Panc1 (cell line): Measurements from ENCODE around the gene COL4A2. TPM values are rescaled to one million over a fixed set of nuclear protein-coding genes. Genes with fewer than 3 reads are reported as not detected.

ENCODE experiments used
- ATAC-seq: fragments of 200-7000 bp; cut with Tn5 transposase; 2 replicates; pipeline ENCODE4 v1.9.1; 2020; ENCODE audit warnings: mild to moderate bottlenecking, moderate library complexity
- BruUV-seq: library from RNA; stranded (reverse); fragments of 400-500 nt; replicated peaks from 2 replicates; lab custom pipeline; 2021; lab: Mats Ljungman, UMichigan
- CTCF ChIA-PET: fragments of 300-600 bp; sonication (Branson Sonifier 250); formaldehyde crosslinking; loops from one replicate; lab custom pipeline; 2022; ENCODE audit warnings: antibody characterized with exemption; lab: Charles Lee
- POLR2A ChIA-PET: fragments of 300-600 bp; sonication (Branson Sonifier 250); formaldehyde crosslinking; loops from one replicate; lab custom pipeline; 2022; ENCODE audit warnings: antibody characterized with exemption; lab: Charles Lee
- DNase-seq: peaks from one replicate; pipeline ENCODE4 v3.0.0-alpha.2; 2010; ENCODE audit warnings: low read depth, low spot score
- H3K27ac ChIP-seq: 2 replicates; pipeline ENCODE4 v1.5.1; 2011; ENCODE audit warnings: mild to moderate bottlenecking, low read length, inconsistent platforms
- H3K27me3 ChIP-seq: fragments of 200-500 bp; sonication (Bioruptor generic); 2 replicates; pipeline ENCODE4 v1.6.0; 2014; ENCODE audit warnings: low read length, inconsistent platforms; ENCODE audit not compliant: control insufficient read depth, insufficient read depth
- H3K36me3 ChIP-seq: fragments of 200-500 bp; sonication (Bioruptor generic); 2 replicates; pipeline ENCODE4 v1.5.1; 2014; ENCODE audit warnings: inconsistent platforms, mild to moderate bottlenecking, low read length, moderate library complexity; ENCODE audit not compliant: control insufficient read depth, insufficient read depth
- H3K4me1 ChIP-seq: 2 replicates; pipeline ENCODE4 v1.5.1; 2011; ENCODE audit warnings: inconsistent platforms, mild to moderate bottlenecking, low read length, moderate library complexity; ENCODE audit not compliant: control insufficient read depth, insufficient read depth
- H3K4me3 ChIP-seq, 2 experiments: 2 replicates each; pipeline ENCODE4 v1.5.1; 2011 to 2012; ENCODE audit warnings: low read depth in 2 of 2, low read length in 2 of 2, mild to moderate bottlenecking in 2 of 2, inconsistent platforms in 1 of 2, moderate library complexity in 1 of 2
- H3K9me3 ChIP-seq: fragments of 200-500 bp; sonication (Bioruptor generic); 2 replicates; pipeline ENCODE4 v1.5.1; 2014; ENCODE audit warnings: low read depth, mild to moderate bottlenecking, inconsistent platforms, low read length, moderate library complexity; ENCODE audit not compliant: control insufficient read depth, insufficient read depth
- CTCF ChIP-seq: fragments of 450-650 bp; IDR thresholded peaks from 2 replicates; pipeline ENCODE4 v1.5.1; 2017; ENCODE audit warnings: mild to moderate bottlenecking
- POLR2AphosphoS5 ChIP-seq: IDR thresholded peaks from 2 replicates; pipeline ENCODE4 v1.6.1; 2012; ENCODE audit warnings: mild to moderate bottlenecking, low read depth, low read length, moderate library complexity
- REST ChIP-seq, 2 experiments: IDR thresholded peaks; 2 replicates each; pipeline ENCODE4 v1.6.1; 2011 to 2012; ENCODE audit warnings: low read depth in 2 of 2, control low read depth in 1 of 2, low read length in 1 of 2, mild to moderate bottlenecking in 1 of 2, moderate library complexity in 1 of 2; ENCODE audit not compliant: insufficient read depth in 1 of 2
- SIN3A ChIP-seq: IDR thresholded peaks from 2 replicates; pipeline ENCODE4 v1.6.1; 2012; ENCODE audit warnings: low read depth, mild to moderate bottlenecking, low read length, moderate library complexity, borderline replicate concordance; ENCODE audit not compliant: insufficient read depth
- TCF7L2 ChIP-seq: IDR thresholded peaks from 2 replicates; pipeline ENCODE4 v1.6.1; 2011; ENCODE audit warnings: mild to moderate bottlenecking, low read depth, low read length, inconsistent platforms
- in situ Hi-C: cut with HindIII; loops from 2 replicates; pipeline ENCODE4 v1.10.0; 2016; ENCODE audit warnings: low sequenced_read_pairs, low pct_unique_long_range_greater_than_20kb
- intact Hi-C: fragments of 100-400 bp; cut with micrococcal nuclease; formaldehyde crosslinking; loops from one replicate; pipeline ENCODE4 v1.10.0; 2022; ENCODE audit not compliant: unreplicated experiment
- total RNA-seq: library from RNA; stranded (reverse); gene quantifications from one replicate; pipeline ENCODE4 v1.2.1, GENCODE V29; 2021; ENCODE audit not compliant: unreplicated experiment

Gene COL4A2
- total RNA-seq, 1 experiment from 2014 or later: 3.0 TPM

GRCh38 chr13:110328573-110328972 is 21.5 kb downstream of the COL4A2 start:
- Histone ChIP-seq H3K27ac (no peak overlapping the region), H3K4me3 (no peak overlapping the region), H3K9me3 (no peaks in the 10 kb centered on the region), H3K27me3 (no peaks in the 10 kb centered on the region), H3K36me3 (no peaks in the 10 kb centered on the region), H3K4me1 (no peaks in the 10 kb centered on the region)
- DNase-seq (no peak), ATAC-seq (no peak)
- TF ChIP-seq POLR2AphosphoS5 (no peak), TCF7L2 (no peak), SIN3A (no peak), REST (IDR thresholded peaks at IDR 0.05; ENCODE audit: insufficient read depth in 1 of 2, low read depth in 2 of 2, low read length in 1 of 2) (no peak), CTCF (no peak)
- ChIA-PET CTCF (no interaction called here), POLR2A (no interaction called here)
- intact Hi-C loops: no loop called here
- in situ Hi-C loops: no loop called here
- BruUV-seq: no TSS peak

- H3K9me3 ChIP-seq: no peaks in the 10 kb centered on the region
- CTCF ChIA-PET: no interaction called here
- no TSS peak for BruUV-seq
Measured at GRCh38 chr13:110329258-110329657, 22.2 kb downstream of the COL4A2 start.

More at GRCh38 chr13:110329258-110329657, 22.2 kb downstream of the COL4A2 start:
- TF ChIP-seq REST (IDR thresholded peaks at IDR 0.05; ENCODE audit: insufficient read depth in 1 of 2, low read depth in 2 of 2, low read length in 1 of 2) (no peak), POLR2AphosphoS5 (no peak), SIN3A (no peak), TCF7L2 (no peak), CTCF (no peak)
- Histone ChIP-seq H3K27me3 (no peaks in the 10 kb centered on the region), H3K4me1 (no peaks in the 10 kb centered on the region), H3K36me3 (no peaks in the 10 kb centered on the region), H3K4me3 (no peak overlapping the region), H3K27ac (no peak overlapping the region)
- in situ Hi-C loops: no loop called here
- POLR2A ChIA-PET: no interaction called here
- DNase-seq (no peak), ATAC-seq (no peak)
- intact Hi-C loops: no loop called here
